ENCODE measurements around the gene KIF26B.

The KIF26B gene

GRCh38 chr1:245480393-245481120, 325.8 kb downstream of the KIF26B start:
- no peak for DNase-seq

GRCh38 chr1:245481261-245481660, 326.5 kb downstream of the KIF26B start:
- no peak for DNase-seq

- no peak for DNase-seq
Observed at GRCh38 chr1:245483247-245483646, 328.5 kb downstream of the KIF26B start.

GRCh38 chr1:245484176-245484575, 329.4 kb downstream of the KIF26B start:
- no peak for DNase-seq

GRCh38 chr1:245485996-245486395, 331.2 kb downstream of the KIF26B start:
- no peak for DNase-seq

- no peak for DNase-seq
Observed at GRCh38 chr1:245486775-245487470, 332.1 kb downstream of the KIF26B start.

GRCh38 chr1:245488346-245489129, 333.8 kb downstream of the KIF26B start:
- no peak for DNase-seq

- no peak for DNase-seq
Observed at GRCh38 chr1:245489838-245490237, 335.1 kb downstream of the KIF26B start.

GRCh38 chr1:245493029-245493428, 338.2 kb downstream of the KIF26B start:
- no peak for DNase-seq

- DNase-seq, result no peak
Observed at GRCh38 chr1:245495681-245496080, 340.9 kb downstream of the KIF26B start.

- DNase-seq, result no peak
Observed at GRCh38 chr1:245500546-245500945, 345.8 kb downstream of the KIF26B start.

GRCh38 chr1:245501633-245502032, 346.8 kb downstream of the KIF26B start:
- no peak for DNase-seq

- no peak for DNase-seq
Observed at GRCh38 chr1:245503548-245503947, 348.8 kb downstream of the KIF26B start.

- DNase-seq, result no peak
Observed at GRCh38 chr1:245510144-245510543, 355.4 kb downstream of the KIF26B start.

GRCh38 chr1:245512181-245512888, 357.6 kb downstream of the KIF26B start:
- no peak for DNase-seq

- no peak for DNase-seq
Observed at GRCh38 chr1:245512980-245513578, 358.3 kb downstream of the KIF26B start.

- DNase-seq, result no peak
Observed at GRCh38 chr1:245516284-245516759, 361.5 kb downstream of the KIF26B start.

- DNase-seq, result no peak
Observed at GRCh38 chr1:245520611-245521010, 365.8 kb downstream of the KIF26B start.

GRCh38 chr1:245526141-245526540, 371.4 kb downstream of the KIF26B start:
- no peak for DNase-seq

- no peak for DNase-seq
Observed at GRCh38 chr1:245528258-245528635, 373.5 kb downstream of the KIF26B start.

- no peak for DNase-seq
Observed at GRCh38 chr1:245530937-245531336, 376.2 kb downstream of the KIF26B start.

GRCh38 chr1:245537992-245538391, 383.2 kb downstream of the KIF26B start:
- no peak for DNase-seq

GRCh38 chr1:245538671-245539070, 383.9 kb downstream of the KIF26B start:
- DNase-seq, result no peak

Measured in NCI-H774 (cell line).